Measurements from ENCODE around the gene GNGT2.

DNA sequence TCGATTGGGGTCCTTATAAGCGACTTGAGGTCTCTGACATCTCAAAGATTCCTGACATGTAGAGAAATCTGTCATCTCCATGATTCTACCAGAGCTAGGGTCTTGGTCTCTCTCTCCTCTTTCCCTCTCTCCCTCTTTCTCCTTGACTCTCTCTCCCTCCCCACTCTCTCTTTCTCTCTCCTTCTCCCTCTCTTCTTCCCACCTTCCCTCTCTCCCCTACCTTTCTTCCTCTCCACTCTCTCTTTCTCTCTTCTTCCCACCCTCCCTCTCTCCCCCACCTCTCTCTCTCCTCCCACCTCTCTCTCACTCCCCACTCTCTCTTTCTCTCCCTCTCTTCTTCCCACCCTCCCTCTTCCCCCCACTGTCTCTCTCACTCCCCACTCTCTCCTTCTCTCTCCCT lies 45.2 kb downstream of the GNGT2 start:
- TF ChIP-seq CTCF (IDR thresholded peaks at IDR 0.05), result no peak
- no peak for TF ChIP-seq POLR2A (IDR thresholded peaks at IDR 0.05)
